A673 (cell line): ENCODE results near the gene GGCT. TPM values are rescaled to one million over a fixed set of nuclear protein-coding genes. Genes with fewer than 3 reads are reported as not detected.

Experiments
- Bru-seq: library from RNA; stranded (reverse); fragments of 400-500 nt; gene quantifications from one replicate; lab custom pipeline; 2021; lab: Mats Ljungman, UMichigan
- BruChase-seq, 2 experiments: library from RNA; stranded (reverse); fragments of 400-500 nt; gene quantifications; one replicate each; lab custom pipeline; 2021; lab: Mats Ljungman, UMichigan
- BruUV-seq: library from RNA; stranded (reverse); fragments of 400-500 nt; replicated peaks from 2 replicates; lab custom pipeline; 2021; lab: Mats Ljungman, UMichigan
- CTCF ChIA-PET: fragments of 300-600 bp; sonication (Branson Sonifier 250); formaldehyde crosslinking; loops from one replicate; lab custom pipeline; 2022; ENCODE audit warnings: antibody characterized with exemption; lab: Charles Lee
- POLR2A ChIA-PET: fragments of 300-600 bp; sonication (Branson Sonifier 250); formaldehyde crosslinking; loops from one replicate; lab custom pipeline; 2022; ENCODE audit warnings: antibody characterized with exemption; ENCODE audit not compliant: low non-redundant PET; lab: Charles Lee
- DNase-seq: peaks from one replicate; pipeline ENCODE4 v3.0.0-alpha.2; 2015; ENCODE audit warnings: low spot score
- H3K27ac ChIP-seq: fragments of 200-600 bp; sonication (generic); 2 replicates; pipeline ENCODE4 v1.5.1; 2016; ENCODE audit warnings: mixed run types, low read depth, mild to moderate bottlenecking, mixed read lengths, antibody characterized with exemption, low read length; ENCODE audit not compliant: poor library complexity, severe bottlenecking
- H3K27me3 ChIP-seq: fragments of 200-600 bp; sonication (generic); replicated peaks from 2 replicates; pipeline ENCODE4 v1.6.1; 2017; ENCODE audit warnings: mixed run types, low read depth, mild to moderate bottlenecking, mixed read lengths, antibody characterized with exemption, low read length; ENCODE audit not compliant: insufficient read depth, poor library complexity
- H3K36me3 ChIP-seq: fragments of 200-600 bp; sonication (generic); 2 replicates; pipeline ENCODE4 v1.6.1; 2016; ENCODE audit warnings: mixed run types, mild to moderate bottlenecking, mixed read lengths, antibody characterized with exemption, low read length; ENCODE audit not compliant: insufficient read depth, poor library complexity, severe bottlenecking
- H3K4me1 ChIP-seq: fragments of 200-600 bp; sonication (generic); 2 replicates; pipeline ENCODE4 v1.6.1; 2017; ENCODE audit warnings: mixed run types, mild to moderate bottlenecking, mixed read lengths, antibody characterized with exemption, low read length; ENCODE audit not compliant: insufficient read depth, poor library complexity, severe bottlenecking
- H3K4me3 ChIP-seq: fragments of 200-600 bp; sonication (generic); 2 replicates; pipeline ENCODE4 v1.5.1; 2016; ENCODE audit warnings: low read depth, mixed run types, mild to moderate bottlenecking, mixed read lengths, low read length; ENCODE audit not compliant: poor library complexity, severe bottlenecking
- H3K9me3 ChIP-seq: fragments of 200-600 bp; sonication (generic); 2 replicates; pipeline ENCODE4 v1.6.1; 2016; ENCODE audit warnings: mixed run types, low read depth, mild to moderate bottlenecking, mixed read lengths, antibody characterized with exemption, low read length; ENCODE audit not compliant: poor library complexity, severe bottlenecking
- EZH2 ChIP-seq: fragments of 200-600 bp; sonication (generic); IDR thresholded peaks from 2 replicates; pipeline ENCODE4 v1.6.1; 2017; ENCODE audit warnings: borderline replicate concordance, low read depth, mild to moderate bottlenecking, mixed read lengths, antibody characterized with exemption, low read length; ENCODE audit not compliant: poor library complexity, severe bottlenecking
- intact Hi-C: fragments of 100-400 bp; cut with micrococcal nuclease; formaldehyde crosslinking; loops from one replicate; pipeline ENCODE4 v1.10.0; 2022; ENCODE audit not compliant: unreplicated experiment
- long read RNA-seq: library from polyadenylated mRNA; stranded (forward); transcript quantifications from one replicate; pipeline ENCODE4 v2.0.0, GENCODE V29; 2022
- total RNA-seq: library from RNA; stranded (reverse); gene quantifications from 2 replicates; pipeline ENCODE4 v1.2.3, GENCODE V29; 2021
- TF ChIP-seq, protein P1 (sequence below): fragments of 300-800, 200-600 bp; sonication (generic); conservative IDR thresholded peaks from 2 replicates; pipeline ENCODE4 v1.5.1; 2017; ENCODE audit warnings: low read depth, mild to moderate bottlenecking, antibody characterized with exemption, low read length, moderate library complexity, mixed read lengths

Gene GGCT, protein sequence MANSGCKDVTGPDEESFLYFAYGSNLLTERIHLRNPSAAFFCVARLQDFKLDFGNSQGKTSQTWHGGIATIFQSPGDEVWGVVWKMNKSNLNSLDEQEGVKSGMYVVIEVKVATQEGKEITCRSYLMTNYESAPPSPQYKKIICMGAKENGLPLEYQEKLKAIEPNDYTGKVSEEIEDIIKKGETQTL
- total RNA-seq = 63.5 and 66.0 TPM in 2 replicates
- percentile 90 among the genes with signal in this experiment for Bru-seq, nascent RNA
- BruChase-seq, experiment 1, labeled RNA remaining after a 2-hour chase = percentile 95 among the genes with signal in this experiment
- BruChase-seq, experiment 2, labeled RNA remaining after a 6-hour chase = percentile 98 among the genes with signal in this experiment
- long read RNA-seq, transcript GGCT-202 (4 exons, 1,173 nt) = major isoform, 68 of 109 reads
- long read RNA-seq, transcript GGCT-207 (3 exons, 1,012 nt) = minor isoform, 36 of 109 reads
- long read RNA-seq, partial matches to known transcripts = 0 of 109 reads
- long read RNA-seq, other reads (novel, unspliced or antisense) = 3 of 109 reads

DNA sequence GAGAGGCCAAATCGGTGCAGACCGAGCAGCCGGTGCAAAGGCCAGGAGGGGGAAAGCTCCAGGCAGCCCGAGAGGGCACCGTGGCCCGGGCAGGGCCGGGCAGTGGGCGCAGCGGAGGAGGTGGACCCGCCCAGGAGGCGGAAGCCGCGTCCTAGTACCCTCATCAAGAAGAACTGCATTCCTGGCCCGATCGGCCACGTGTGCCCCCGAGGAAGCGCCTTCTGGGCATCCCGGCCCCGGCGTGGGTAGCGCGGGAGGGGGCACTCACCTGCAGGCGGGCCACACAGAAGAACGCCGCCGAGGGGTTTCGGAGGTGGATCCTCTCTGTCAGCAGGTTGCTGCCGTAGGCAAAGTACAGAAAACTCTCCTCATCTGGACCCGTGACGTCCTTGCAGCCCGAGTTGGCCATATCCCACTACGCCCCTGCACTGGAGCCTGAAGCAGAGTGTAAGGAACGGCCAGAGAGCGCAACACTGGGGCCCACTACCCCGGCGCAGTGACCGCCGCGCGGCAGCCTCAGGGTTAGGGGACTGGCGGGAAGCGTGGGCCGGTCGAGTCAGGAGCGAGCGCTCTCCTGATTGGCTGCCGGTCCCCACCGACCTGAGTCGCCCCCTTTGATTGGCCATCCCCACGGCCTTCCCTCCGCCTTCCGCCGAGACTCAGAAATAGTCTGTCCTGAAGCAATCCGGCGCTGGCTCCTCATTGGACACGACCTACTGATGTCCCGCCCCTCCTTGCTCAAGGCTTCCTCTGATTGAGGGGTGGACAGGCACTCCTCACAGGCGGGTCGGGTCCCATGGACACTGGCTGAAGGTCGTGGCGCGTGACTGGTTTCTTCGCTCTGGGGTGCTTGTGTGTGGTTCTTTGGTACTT lies at the start of gene GGCT:
Gene GGCT, minus strand, starts transcription at position 529 of the 873 bp plus-strand sequence. Its CDS starts 120 bp downstream, at position 409.
- ChIA-PET CTCF (no interaction called here), POLR2A (no interaction called here)
- Histone ChIP-seq H3K27me3 (no peaks in the 10 kb centered on the region), H3K4me3 (peak within 1 kb of the TSS; percentile 81), H3K4me1 (no peaks in the 10 kb centered on the region), H3K9me3 (no peaks in the 10 kb centered on the region), H3K27ac (peak within 1 kb of the TSS; percentile 80), H3K36me3 (no peaks in the 10 kb centered on the region)
- TF ChIP-seq, protein P1, sequence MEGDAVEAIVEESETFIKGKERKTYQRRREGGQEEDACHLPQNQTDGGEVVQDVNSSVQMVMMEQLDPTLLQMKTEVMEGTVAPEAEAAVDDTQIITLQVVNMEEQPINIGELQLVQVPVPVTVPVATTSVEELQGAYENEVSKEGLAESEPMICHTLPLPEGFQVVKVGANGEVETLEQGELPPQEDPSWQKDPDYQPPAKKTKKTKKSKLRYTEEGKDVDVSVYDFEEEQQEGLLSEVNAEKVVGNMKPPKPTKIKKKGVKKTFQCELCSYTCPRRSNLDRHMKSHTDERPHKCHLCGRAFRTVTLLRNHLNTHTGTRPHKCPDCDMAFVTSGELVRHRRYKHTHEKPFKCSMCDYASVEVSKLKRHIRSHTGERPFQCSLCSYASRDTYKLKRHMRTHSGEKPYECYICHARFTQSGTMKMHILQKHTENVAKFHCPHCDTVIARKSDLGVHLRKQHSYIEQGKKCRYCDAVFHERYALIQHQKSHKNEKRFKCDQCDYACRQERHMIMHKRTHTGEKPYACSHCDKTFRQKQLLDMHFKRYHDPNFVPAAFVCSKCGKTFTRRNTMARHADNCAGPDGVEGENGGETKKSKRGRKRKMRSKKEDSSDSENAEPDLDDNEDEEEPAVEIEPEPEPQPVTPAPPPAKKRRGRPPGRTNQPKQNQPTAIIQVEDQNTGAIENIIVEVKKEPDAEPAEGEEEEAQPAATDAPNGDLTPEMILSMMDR = no peak
- TF ChIP-seq EZH2 = no peak
- intact Hi-C loops = no loop called here
- peak; percentile 98 for DNase-seq
- no TSS peak for BruUV-seq

DNA sequence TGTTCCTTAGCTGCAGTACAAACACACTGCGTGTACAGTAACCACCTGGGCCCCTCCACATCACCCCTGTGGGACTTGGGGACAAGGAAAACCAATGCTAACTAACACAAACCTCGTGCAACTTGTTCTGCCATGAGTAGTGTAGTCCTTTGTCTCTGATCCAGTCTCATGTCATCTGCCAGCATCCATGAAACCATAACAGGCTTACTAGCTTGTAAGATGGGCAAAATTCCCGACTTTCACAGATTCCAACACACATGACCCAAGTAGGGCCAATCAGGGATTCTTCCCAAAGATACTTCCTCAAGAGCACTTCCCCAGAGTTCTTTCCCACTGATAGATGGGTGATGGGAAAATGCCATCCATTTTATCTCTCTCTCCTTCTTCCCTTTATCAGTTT lies 48.9 kb upstream of the GGCT start:
- Histone ChIP-seq H3K4me3 (no peak overlapping the region), H3K9me3 (no peaks in the 10 kb centered on the region), H3K27ac (no peak overlapping the region), H3K4me1 (peaks cover 26% of the 10 kb centered on the region), H3K27me3 (no peaks in the 10 kb centered on the region), H3K36me3 (no peaks in the 10 kb centered on the region)
- DNase-seq = no peak
- ChIA-PET POLR2A (no interaction called here), CTCF (no interaction called here)
- intact Hi-C loops = no loop called here
- TF ChIP-seq EZH2 = no peak
- TF ChIP-seq, protein P1 = no peak
- BruUV-seq = no TSS peak

DNA sequence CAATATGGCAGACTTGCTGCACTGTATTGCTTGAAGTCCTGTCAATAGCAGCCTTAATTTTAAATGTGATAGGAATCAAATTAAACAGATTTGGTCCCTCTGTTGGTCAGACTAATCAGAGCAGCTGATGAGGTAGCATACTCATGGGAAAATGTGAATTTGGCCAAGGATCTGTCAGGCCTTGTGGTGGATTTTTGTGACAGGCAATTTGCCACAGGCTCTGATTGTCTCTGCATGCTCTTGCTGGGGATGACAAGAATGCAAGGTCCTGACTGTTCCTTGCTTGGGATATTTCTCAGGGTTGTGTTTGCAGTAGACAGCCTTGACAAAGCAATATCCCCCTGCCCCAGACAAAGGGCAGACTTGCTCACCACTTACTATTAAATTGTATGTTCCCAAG lies 48.5 kb upstream of the GGCT start:
- Histone ChIP-seq H3K4me1 (peaks cover 26% of the 10 kb centered on the region), H3K9me3 (no peaks in the 10 kb centered on the region), H3K4me3 (no peak overlapping the region), H3K36me3 (no peaks in the 10 kb centered on the region), H3K27ac (no peak overlapping the region), H3K27me3 (no peaks in the 10 kb centered on the region)
- intact Hi-C loops = no loop called here
- ChIA-PET POLR2A (no interaction called here), CTCF (no interaction called here)
- no peak for DNase-seq
- BruUV-seq = no TSS peak
- TF ChIP-seq EZH2 = no peak
- TF ChIP-seq, protein P1 = no peak
